OCI-LY1 (cell line): ENCODE measurements around the gene ABLIM1.

Source experiments
- EZH2 ChIP-seq: fragments of 200-600 bp; sonication (generic), shearing (Covaris generic); IDR thresholded peaks from 2 replicates; pipeline ENCODE4 v1.8.0; 2017; ENCODE audit warnings: borderline replicate concordance, mixed run types, mild to moderate bottlenecking, antibody characterized with exemption, low read length, moderate library complexity, mixed read lengths
- TF ChIP-seq, protein P1 (sequence below): fragments of 200-600 bp; sonication (generic), shearing (Covaris generic); IDR thresholded peaks from 2 replicates; pipeline ENCODE4 v1.5.1; 2017; ENCODE audit warnings: mild to moderate bottlenecking, antibody characterized with exemption, low read length, moderate library complexity, mixed read lengths

DNA sequence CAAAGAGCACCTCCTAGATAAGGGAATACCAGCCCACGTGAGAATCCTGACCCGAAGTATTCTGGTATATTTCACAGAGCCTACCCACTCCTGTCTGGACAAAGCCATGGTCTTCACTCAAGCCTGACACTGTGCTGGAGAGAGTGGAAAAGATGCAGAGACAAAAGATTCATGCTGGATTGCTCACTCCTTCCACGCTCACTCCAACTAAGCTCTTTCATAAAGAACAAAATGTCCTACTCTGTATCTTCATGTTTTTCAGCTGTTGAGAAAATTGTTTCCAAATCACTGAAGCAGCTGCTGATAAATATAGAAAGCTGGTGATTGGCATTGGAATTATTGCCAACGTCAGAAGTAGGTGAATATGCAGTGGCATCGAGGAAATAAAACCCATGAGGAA is 106.0 kb downstream of the ABLIM1 start:
- TF ChIP-seq, protein P1, sequence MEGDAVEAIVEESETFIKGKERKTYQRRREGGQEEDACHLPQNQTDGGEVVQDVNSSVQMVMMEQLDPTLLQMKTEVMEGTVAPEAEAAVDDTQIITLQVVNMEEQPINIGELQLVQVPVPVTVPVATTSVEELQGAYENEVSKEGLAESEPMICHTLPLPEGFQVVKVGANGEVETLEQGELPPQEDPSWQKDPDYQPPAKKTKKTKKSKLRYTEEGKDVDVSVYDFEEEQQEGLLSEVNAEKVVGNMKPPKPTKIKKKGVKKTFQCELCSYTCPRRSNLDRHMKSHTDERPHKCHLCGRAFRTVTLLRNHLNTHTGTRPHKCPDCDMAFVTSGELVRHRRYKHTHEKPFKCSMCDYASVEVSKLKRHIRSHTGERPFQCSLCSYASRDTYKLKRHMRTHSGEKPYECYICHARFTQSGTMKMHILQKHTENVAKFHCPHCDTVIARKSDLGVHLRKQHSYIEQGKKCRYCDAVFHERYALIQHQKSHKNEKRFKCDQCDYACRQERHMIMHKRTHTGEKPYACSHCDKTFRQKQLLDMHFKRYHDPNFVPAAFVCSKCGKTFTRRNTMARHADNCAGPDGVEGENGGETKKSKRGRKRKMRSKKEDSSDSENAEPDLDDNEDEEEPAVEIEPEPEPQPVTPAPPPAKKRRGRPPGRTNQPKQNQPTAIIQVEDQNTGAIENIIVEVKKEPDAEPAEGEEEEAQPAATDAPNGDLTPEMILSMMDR, result no peak
- no peak for TF ChIP-seq EZH2
